Measurements from ENCODE around the gene ARSB. TPM values are rescaled to one million over a fixed set of nuclear protein-coding genes. Genes with fewer than 3 reads are reported as not detected.

Gene ARSB
- total RNA-seq, 1 experiment from 2014 or later = 21.4 TPM

DNA sequence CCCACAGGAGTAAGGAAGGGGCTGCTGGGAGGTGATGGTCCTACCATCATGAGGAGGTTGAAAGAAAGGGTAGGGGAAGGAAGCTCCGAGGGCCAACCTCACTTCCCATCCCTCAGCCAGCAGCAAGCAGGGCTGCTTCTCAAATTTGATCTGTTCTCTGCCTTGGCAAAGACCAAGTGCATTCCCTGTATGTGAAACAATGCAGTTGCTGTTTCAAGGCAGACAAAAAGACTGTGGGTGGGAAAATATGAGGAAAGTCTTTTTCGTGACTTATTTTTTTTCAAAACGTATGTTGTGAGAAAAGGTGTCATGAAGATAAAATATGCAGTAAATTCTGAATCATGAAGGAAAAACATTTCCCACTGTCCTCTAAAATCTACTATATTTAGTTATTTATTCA, 165.9 kb downstream of the ARSB start:
- Mint-ChIP-seq H3K27me3 (ENCODE audit: unreplicated experiment) (no peaks in the 10 kb centered on the region), H3K27ac (ENCODE audit: unreplicated experiment) (no peak overlapping the region), H3K9me3 (ENCODE audit: low read depth, unreplicated experiment) (no peaks in the 10 kb centered on the region), H3K4me3 (ENCODE audit: low read depth, unreplicated experiment) (no peak overlapping the region), H3K36me3 (ENCODE audit: insufficient read depth, unreplicated experiment) (no peaks in the 10 kb centered on the region), H3K4me1 (ENCODE audit: low read depth, unreplicated experiment) (no peaks in the 10 kb centered on the region)
- intact Hi-C loops (cut with micrococcal nuclease; ENCODE audit: unreplicated experiment) = no loop called here
- DNase-seq = no peak
- CTCF ChIA-PET = no interaction called here
- BruUV-seq (replicated peaks) = no TSS peak
- TF ChIP-seq, protein P1, sequence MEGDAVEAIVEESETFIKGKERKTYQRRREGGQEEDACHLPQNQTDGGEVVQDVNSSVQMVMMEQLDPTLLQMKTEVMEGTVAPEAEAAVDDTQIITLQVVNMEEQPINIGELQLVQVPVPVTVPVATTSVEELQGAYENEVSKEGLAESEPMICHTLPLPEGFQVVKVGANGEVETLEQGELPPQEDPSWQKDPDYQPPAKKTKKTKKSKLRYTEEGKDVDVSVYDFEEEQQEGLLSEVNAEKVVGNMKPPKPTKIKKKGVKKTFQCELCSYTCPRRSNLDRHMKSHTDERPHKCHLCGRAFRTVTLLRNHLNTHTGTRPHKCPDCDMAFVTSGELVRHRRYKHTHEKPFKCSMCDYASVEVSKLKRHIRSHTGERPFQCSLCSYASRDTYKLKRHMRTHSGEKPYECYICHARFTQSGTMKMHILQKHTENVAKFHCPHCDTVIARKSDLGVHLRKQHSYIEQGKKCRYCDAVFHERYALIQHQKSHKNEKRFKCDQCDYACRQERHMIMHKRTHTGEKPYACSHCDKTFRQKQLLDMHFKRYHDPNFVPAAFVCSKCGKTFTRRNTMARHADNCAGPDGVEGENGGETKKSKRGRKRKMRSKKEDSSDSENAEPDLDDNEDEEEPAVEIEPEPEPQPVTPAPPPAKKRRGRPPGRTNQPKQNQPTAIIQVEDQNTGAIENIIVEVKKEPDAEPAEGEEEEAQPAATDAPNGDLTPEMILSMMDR (IDR thresholded peaks at IDR 0.05; ENCODE audit: unreplicated experiment) = no peak

DNA sequence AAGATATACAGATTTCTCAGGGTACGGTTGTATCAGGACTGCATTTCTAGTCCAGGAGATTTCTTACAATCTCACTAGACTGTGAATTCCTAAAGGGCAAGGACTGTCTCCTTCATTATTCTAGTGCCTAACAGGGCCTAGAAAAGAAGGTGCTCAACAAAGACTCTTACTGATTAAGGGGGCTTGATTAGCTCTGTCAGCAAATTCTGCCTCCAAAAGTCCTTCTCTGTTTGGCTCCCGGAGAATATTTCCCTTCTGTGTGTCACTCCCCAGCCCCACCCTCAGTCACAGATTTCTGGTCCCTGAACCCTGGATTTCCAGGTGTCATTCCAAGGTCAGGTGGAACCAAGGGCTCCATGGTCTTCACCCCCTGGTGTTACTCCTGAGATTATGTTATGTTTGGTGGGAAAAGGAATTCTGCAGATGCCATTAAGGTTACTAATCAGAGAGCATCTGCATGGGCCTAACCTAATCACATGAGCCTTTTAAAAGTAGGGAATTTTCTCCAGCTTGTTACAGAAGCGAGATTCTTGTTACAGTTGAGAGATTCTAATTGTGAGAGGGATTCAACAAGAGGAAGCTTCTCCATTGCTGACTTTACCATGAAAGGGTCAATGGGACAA, 168.9 kb downstream of the ARSB start:
- H3K4me1 Mint-ChIP-seq (ENCODE audit: low read depth, unreplicated experiment) = no peaks in the 10 kb centered on the region
- TF ChIP-seq, protein P1 (IDR thresholded peaks at IDR 0.05; ENCODE audit: unreplicated experiment) = no peak
- no peak for DNase-seq
- H3K36me3 Mint-ChIP-seq (ENCODE audit: insufficient read depth, unreplicated experiment) = no peaks in the 10 kb centered on the region
- H3K4me3 Mint-ChIP-seq (ENCODE audit: low read depth, unreplicated experiment) = no peak overlapping the region
- no peaks in the 10 kb centered on the region for H3K27me3 Mint-ChIP-seq (ENCODE audit: unreplicated experiment)
- no peak overlapping the region for H3K27ac Mint-ChIP-seq (ENCODE audit: unreplicated experiment)
- BruUV-seq (replicated peaks) = no TSS peak
- H3K9me3 Mint-ChIP-seq (ENCODE audit: low read depth, unreplicated experiment) = no peaks in the 10 kb centered on the region
- CTCF ChIA-PET = no interaction called here
- intact Hi-C loops (cut with micrococcal nuclease; ENCODE audit: unreplicated experiment) = no loop called here

DNA sequence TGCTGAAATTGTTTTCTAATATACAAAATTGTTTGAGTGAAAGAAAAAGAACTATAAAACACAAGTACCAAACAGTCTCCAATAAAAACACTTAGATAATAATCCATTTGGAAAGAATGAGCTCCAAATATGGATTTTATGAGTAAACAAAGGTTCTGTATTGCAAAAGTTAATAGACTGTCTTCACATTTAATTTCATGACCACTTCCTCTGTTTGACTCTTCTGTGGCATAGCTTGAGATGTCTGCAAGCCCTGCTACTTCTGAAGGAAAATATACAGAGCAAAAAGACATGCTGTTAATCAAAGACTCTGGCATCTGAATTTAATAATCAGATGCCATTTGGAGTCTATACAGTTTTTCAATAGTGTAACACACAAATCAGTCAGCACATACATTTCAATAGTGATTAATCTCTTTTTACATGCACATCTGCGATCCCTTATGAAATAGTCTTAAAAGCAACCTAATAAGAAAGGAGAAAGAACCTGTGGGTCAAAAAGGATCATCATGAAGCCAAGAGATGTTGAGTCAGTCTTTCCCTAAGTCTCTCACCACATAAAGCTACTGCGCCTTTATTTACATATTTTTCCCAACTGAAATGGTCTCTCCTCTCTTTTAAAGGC, 171.1 kb downstream of the ARSB start:
- H3K36me3 Mint-ChIP-seq (ENCODE audit: insufficient read depth, unreplicated experiment) = no peaks in the 10 kb centered on the region
- H3K27me3 Mint-ChIP-seq (ENCODE audit: unreplicated experiment) = no peaks in the 10 kb centered on the region
- TF ChIP-seq, protein P1 (IDR thresholded peaks at IDR 0.05; ENCODE audit: unreplicated experiment) = no peak
- no peak overlapping the region for H3K27ac Mint-ChIP-seq (ENCODE audit: unreplicated experiment)
- H3K4me1 Mint-ChIP-seq (ENCODE audit: low read depth, unreplicated experiment) = no peaks in the 10 kb centered on the region
- H3K9me3 Mint-ChIP-seq (ENCODE audit: low read depth, unreplicated experiment) = no peaks in the 10 kb centered on the region
- CTCF ChIA-PET = no interaction called here
- BruUV-seq (replicated peaks) = no TSS peak
- DNase-seq = no peak
- H3K4me3 Mint-ChIP-seq (ENCODE audit: low read depth, unreplicated experiment) = no peak overlapping the region
- intact Hi-C loops (cut with micrococcal nuclease; ENCODE audit: unreplicated experiment) = no loop called here

DNA sequence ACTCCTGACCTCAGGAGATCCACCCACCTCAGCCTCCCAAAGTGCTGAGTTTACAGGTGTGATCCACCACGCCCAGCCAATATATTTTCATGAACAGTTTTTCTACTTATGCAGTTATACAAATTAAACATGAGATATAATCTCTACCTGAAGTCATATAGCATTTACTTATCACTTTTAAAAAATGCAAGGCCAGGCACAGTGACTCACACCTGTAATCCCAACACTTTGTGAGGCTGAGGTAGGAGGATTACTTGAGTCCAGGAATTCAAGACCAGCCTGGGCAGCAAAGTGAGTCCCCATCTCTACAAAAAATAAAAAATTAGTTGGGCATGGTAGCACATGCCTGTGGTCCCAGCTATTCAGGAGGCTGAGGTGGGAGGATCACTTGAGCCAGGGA, 171.8 kb downstream of the ARSB start:
- H3K36me3 Mint-ChIP-seq (ENCODE audit: insufficient read depth, unreplicated experiment) = no peaks in the 10 kb centered on the region
- CTCF ChIA-PET = no interaction called here
- H3K9me3 Mint-ChIP-seq (ENCODE audit: low read depth, unreplicated experiment) = no peaks in the 10 kb centered on the region
- H3K27ac Mint-ChIP-seq (ENCODE audit: unreplicated experiment) = no peak overlapping the region
- H3K4me3 Mint-ChIP-seq (ENCODE audit: low read depth, unreplicated experiment) = no peak overlapping the region
- H3K27me3 Mint-ChIP-seq (ENCODE audit: unreplicated experiment) = no peaks in the 10 kb centered on the region
- TF ChIP-seq, protein P1 (IDR thresholded peaks at IDR 0.05; ENCODE audit: unreplicated experiment) = no peak
- H3K4me1 Mint-ChIP-seq (ENCODE audit: low read depth, unreplicated experiment) = no peaks in the 10 kb centered on the region
- no peak for DNase-seq
- intact Hi-C loops (cut with micrococcal nuclease; ENCODE audit: unreplicated experiment) = no loop called here
- BruUV-seq (replicated peaks) = no TSS peak

Data from Calu3 (cell line).